BLaER1 treated with 17β-estradiol and CSF1 and Interleukin-3, amounts not matched to agents 10 nM and 100 nM (cell line): ENCODE results near the gene MECR.
A peak's percentile ranks its signal among the peaks of the same experiment; 100 is the strongest.

Experiments used
- H3K27ac ChIP-seq, 11 experiments: shearing (Covaris generic); formaldehyde crosslinking; 2 replicates each; pipeline ENCODE4 v1.8.1; 2022
- H3K27me3 ChIP-seq, 11 experiments: shearing (Covaris generic); formaldehyde crosslinking; 2 replicates each; pipeline ENCODE4 v1.8.1; 2022
- H3K36me3 ChIP-seq, 11 experiments: shearing (Covaris generic); formaldehyde crosslinking; 2 replicates each; pipeline ENCODE4 v1.8.1; 2022
- H3K4me1 ChIP-seq, 10 experiments: shearing (Covaris generic); formaldehyde crosslinking; 2 replicates each; pipeline ENCODE4 v1.8.1; 2022
- H3K4me2 ChIP-seq, 11 experiments: shearing (Covaris generic); formaldehyde crosslinking; 2 replicates each; pipeline ENCODE4 v1.8.1; 2022
- H3K4me3 ChIP-seq, 10 experiments: shearing (Covaris generic); formaldehyde crosslinking; 2 replicates each; pipeline ENCODE4 v1.8.1; 2022
- H3K9ac ChIP-seq, 11 experiments: shearing (Covaris generic); formaldehyde crosslinking; 2 replicates each; pipeline ENCODE4 v1.8.1; 2022
- H3K9me3 ChIP-seq, 11 experiments: shearing (Covaris generic); formaldehyde crosslinking; replicated peaks in 1 of 11; 2 replicates each; pipeline ENCODE4 v1.8.1; 2022
- H4K20me1 ChIP-seq, 11 experiments: shearing (Covaris generic); formaldehyde crosslinking; 2 replicates each; pipeline ENCODE4 v1.8.1; 2022
- Cebpa-rat ChIP-seq, 11 experiments: shearing (Covaris generic); IDR thresholded peaks; 2 replicates each; pipeline ENCODE4 v1.8.1; 2022

MECR gene

DNA sequence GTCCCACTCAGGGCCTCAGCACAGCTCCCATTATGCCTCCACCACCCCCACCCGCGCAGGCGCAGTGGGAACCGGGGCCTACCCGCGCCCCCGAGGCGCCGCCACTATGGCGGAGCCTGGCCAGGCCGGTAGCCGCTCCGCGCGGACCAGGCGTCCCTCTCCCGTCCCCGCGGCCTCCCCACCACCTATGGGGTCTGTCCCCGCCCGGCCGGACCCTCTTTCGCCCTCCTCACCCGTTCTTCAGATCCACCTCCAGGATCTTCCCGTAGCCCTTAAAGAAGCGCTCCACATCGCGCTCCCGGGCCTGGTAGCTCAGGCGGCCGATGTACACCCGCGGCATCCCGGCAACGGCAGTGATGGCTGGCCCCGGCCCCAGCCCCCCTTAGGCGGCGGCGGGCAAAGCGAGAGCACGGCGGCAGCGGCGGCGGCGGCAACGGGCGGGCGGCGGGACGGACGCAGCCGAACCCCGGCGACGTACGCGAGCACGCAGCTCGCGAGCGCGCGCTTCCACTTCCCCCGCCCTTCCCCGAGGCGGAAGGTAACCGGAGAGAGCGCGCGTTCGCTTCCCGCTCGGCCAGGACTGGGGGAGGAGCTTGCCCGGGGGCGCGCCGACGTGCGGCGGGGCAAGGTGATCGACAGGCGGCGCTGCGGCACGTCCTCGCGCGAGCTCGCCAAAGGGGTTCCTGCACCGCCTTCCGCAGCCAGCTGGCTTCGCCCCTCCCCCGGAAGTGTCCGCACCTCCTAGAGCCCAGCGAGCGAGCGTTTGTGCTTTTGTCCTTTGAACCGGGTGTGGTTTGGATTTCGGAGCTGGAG, 49.1 kb downstream of the MECR start, which contains the start of gene SRSF4:
TSS of gene SRSF4 (minus strand) at position 488 of the 813 bp plus-strand sequence. CDS start at position 340, 148 bp downstream.
- Histone ChIP-seq H3K9me3 (no peaks in the 10 kb centered on the region), H3K36me3 (peaks cover 11 to 35% (median 29%) of the 10 kb centered on the region in 11 experiments), H3K4me3 (peak within 1 kb of the TSS; percentile 87 to 96 (median 90)), H3K27me3 (no peaks in the 10 kb centered on the region), H3K4me1 (peaks cover 39 to 55% (median 50%) of the 10 kb centered on the region in 10 experiments), H3K4me2 (peak within 1 kb of the TSS; percentile 88 to 96 (median 92)), H4K20me1 (peaks cover 46 to 48% (median 46%) of the 10 kb centered on the region in 11 experiments), H3K27ac (peak within 1 kb of the TSS; percentile 98 to 100 (median 100)), H3K9ac (peak within 1 kb of the TSS; percentile 98 to 100 (median 100))
- no peak for TF ChIP-seq Cebpa-rat (IDR thresholded peaks at IDR 0.05)

DNA sequence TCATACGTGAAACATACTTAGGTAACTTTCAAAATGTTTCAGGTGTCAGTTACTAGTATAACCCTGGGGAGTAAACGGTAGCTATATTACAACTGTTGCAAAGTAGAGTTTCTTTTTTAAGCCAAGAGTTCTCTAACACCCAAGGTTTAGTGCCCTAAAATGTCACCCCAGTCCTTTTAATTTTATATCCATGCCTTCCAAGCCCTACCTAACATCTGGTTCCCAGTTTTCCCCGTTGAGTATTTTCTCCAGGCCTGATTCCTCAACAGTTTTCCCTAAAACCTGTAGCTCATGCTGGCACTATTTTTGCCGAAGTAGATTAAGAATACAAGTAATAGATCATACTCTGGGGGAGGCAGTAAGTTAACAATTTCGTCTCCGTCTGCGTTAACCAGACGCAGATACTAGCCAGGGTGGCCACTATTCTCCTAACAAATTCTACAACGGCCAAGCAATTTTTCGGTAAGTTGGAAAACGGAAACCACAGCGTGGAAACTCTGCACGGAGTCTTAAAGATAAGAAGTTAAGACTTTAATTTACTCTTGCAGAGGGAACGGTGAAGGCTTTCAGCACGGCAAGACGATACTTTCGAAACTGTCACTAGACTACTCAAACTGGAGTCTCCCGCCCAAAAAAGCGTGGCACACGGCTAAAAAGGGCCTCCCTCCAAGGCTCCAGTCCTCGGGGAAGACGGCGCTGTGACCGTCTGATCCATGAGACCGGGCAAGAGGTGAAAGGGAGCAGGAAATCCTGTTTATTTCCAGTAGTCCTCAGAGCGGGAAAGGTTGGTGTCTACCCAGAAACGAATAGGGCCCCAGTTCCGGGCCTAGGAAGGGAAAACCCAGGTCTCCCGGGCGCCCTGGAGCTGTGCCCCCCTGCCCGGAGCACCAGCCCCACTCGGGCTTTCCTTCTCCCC, 50.0 kb downstream of the MECR start:
- peak overlapping the region; percentile 98 to 100 (median 100) for H3K27ac ChIP-seq
- H4K20me1 ChIP-seq, result peaks cover 54 to 57% (median 55%) of the 10 kb centered on the region in 11 experiments
- peak overlapping the region; percentile 87 to 96 (median 90) for H3K4me3 ChIP-seq
- H3K4me2 ChIP-seq, result peak overlapping the region; percentile 85 to 96 (median 92)
- no peaks in the 10 kb centered on the region for H3K27me3 ChIP-seq
- H3K9me3 ChIP-seq, result no peaks in the 10 kb centered on the region
- H3K4me1 ChIP-seq, result peaks cover 39 to 60% (median 53%) of the 10 kb centered on the region in 10 experiments
- TF ChIP-seq Cebpa-rat (IDR thresholded peaks at IDR 0.05), result no peak
- H3K36me3 ChIP-seq, result peaks cover 11 to 43% (median 31%) of the 10 kb centered on the region in 11 experiments
- H3K9ac ChIP-seq, result peak overlapping the region; percentile 98 to 100 (median 100)

DNA sequence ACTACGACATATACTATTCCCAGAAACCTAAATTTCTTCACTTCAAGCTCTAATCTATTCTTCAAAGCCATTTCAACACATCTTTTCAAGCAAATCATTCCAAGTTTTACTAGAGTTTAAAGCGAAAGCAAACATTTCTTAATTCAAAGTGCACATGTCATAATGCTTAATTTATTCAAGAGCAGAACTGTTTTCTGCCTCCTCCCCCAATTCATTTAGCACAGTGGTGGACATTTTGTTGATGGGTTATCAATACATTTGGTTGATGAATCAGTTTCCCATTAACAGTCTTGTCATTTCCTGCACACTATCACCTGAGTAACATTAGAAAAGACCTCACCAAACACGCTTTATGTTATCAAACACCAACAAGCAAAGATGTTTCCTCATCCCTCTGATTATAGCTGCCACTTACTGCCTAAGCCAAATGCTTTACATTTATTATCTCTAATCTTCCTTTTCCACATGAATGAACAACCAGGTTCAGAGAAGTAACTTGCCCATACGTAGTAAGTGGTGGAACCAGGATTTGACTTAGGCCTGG, 51.0 kb downstream of the MECR start:
- Histone ChIP-seq H3K9me3 (no peaks in the 10 kb centered on the region), H3K9ac (peak overlapping the region; percentile 98 to 100 (median 100)), H3K4me3 (peak overlapping the region; percentile 87 to 96 (median 90)), H3K27ac (peak overlapping the region in 9 of 11 experiments; percentile 98 to 100 (median 99); a peak in 12 of 22 replicates), H4K20me1 (peaks cover 63 to 67% (median 66%) of the 10 kb centered on the region in 11 experiments), H3K36me3 (peaks cover 11 to 53% (median 37%) of the 10 kb centered on the region in 11 experiments), H3K4me2 (peak overlapping the region; percentile 85 to 96 (median 92)), H3K27me3 (no peaks in the 10 kb centered on the region), H3K4me1 (peaks cover 39 to 64% (median 53%) of the 10 kb centered on the region in 10 experiments)
- no peak for TF ChIP-seq Cebpa-rat (IDR thresholded peaks at IDR 0.05)

DNA sequence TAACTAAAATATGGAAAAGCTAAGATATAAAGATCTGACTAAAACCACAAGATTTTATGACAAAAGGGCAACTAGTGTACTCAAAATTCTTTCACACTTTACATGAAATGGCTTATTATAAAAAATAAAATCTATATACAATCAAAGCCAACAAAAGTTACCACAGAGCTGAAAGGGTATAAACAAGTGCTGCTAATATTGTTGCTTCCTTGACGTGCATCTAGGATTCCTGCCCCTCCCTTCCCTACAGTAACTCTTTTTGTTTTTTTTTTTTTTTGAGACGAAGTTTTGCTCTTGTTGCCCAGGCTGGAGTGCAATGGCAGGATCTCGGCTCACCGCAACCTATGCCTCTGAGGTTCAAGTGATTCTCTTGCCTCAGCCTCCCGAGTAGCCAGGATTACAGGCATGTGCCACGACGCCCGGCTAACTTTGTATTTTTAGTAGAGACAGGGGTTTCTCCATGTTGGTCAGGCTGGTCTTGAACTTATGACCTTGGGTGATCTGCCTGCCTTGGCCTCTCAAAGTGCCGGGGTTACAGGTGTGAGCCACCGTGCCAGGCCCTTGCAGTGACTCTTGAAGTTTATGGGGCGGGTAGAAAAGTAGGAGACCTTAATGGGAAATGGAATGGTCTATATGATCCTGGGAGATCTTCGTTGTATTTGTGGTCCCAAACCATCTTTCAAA, 53.6 kb downstream of the MECR start:
- Histone ChIP-seq H3K9ac (peak overlapping the region in 3 of 11 experiments; percentile 12 to 55 (median 15); a peak in 3 of 22 replicates), H3K9me3 (no peaks in the 10 kb centered on the region), H3K27ac (peak overlapping the region in 2 of 11 experiments; percentile 10 to 36; a peak in 3 of 22 replicates), H3K4me3 (no peak overlapping the region), H3K36me3 (peaks cover 11 to 79% (median 59%) of the 10 kb centered on the region in 11 experiments), H3K27me3 (no peaks in the 10 kb centered on the region), H3K4me1 (peaks cover 38 to 67% (median 49%) of the 10 kb centered on the region in 10 experiments), H3K4me2 (peak overlapping the region; percentile 22 to 96 (median 91); a peak in 19 of 22 replicates), H4K20me1 (peaks cover 89 to 93% (median 91%) of the 10 kb centered on the region in 11 experiments)
- TF ChIP-seq Cebpa-rat (IDR thresholded peaks at IDR 0.05), result no peak

DNA sequence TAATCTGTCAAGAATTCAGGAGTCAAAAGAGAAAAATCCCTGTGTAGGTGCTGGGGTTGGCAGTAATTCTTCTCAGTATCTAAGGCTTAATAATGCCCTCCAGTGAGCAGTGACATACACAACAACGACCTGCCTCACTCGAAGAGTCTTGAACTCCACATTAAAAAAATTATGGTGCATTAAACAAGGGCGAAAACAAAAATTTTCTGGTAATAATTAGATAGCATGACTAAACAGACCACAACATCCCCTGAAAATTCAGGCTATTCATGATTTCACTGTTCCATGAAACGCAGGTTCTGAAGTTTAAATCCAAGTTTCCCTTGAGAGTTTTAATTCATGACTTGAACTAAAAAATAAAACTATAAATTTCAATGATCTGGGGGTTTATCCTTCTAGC, 54.2 kb downstream of the MECR start:
- Histone ChIP-seq H3K4me3 (no peak overlapping the region), H3K27ac (no peak overlapping the region), H4K20me1 (peaks cover 95 to 99% (median 97%) of the 10 kb centered on the region in 11 experiments)

DNA sequence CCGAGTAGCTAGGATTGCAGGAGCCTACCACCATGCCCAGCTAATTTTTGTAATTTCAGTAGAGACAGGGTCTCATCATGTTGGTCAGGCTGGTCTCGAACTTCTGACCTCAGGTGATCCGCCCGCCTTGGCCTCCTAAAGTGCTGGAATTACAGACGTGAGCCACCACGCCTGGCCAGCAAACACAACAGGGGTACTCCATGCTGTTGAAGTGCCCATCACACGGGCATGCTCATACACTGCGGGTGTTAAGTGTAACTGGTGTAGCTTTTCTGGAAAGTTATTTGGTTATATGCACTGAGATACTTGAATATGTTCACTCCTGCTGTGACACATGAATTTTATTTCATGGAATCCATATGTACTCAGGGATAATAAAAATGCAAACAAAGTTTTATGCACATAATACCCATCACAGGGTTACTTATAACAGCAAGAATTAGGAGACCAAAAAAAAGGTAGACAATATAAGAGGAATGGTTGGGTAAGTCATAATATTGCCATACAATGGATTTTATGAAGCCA, 58.3 kb downstream of the MECR start:
- Histone ChIP-seq H3K4me1 (peaks cover 53 to 80% (median 63%) of the 10 kb centered on the region in 10 experiments), H3K9me3 (no peaks in the 10 kb centered on the region), H3K27ac (no peak overlapping the region), H3K36me3 (peaks cover 20 to 88% (median 67%) of the 10 kb centered on the region in 11 experiments), H4K20me1 (peaks cover 99 to 100% (median 100%) of the 10 kb centered on the region in 11 experiments), H3K9ac (no peak overlapping the region; a peak in 2 of 22 replicates), H3K4me3 (no peak overlapping the region), H3K4me2 (peak overlapping the region; percentile 46 to 90 (median 71)), H3K27me3 (no peaks in the 10 kb centered on the region)
- TF ChIP-seq Cebpa-rat (IDR thresholded peaks at IDR 0.05), result no peak

More for the DNA sequence above, 54.2 kb downstream of the MECR start:
- Histone ChIP-seq H3K27me3 (no peaks in the 10 kb centered on the region), H3K36me3 (peaks cover 11 to 81% (median 60%) of the 10 kb centered on the region in 11 experiments), H3K4me1 (peaks cover 43 to 73% (median 54%) of the 10 kb centered on the region in 10 experiments), H3K4me2 (peak overlapping the region in 5 of 11 experiments; percentile 52 to 94 (median 92); a peak in 10 of 22 replicates), H3K9me3 (no peaks in the 10 kb centered on the region), H3K9ac (peak overlapping the region in 2 of 11 experiments; percentile 12 to 55; a peak in 1 of 22 replicates)
- TF ChIP-seq Cebpa-rat (IDR thresholded peaks at IDR 0.05), result no peak

DNA sequence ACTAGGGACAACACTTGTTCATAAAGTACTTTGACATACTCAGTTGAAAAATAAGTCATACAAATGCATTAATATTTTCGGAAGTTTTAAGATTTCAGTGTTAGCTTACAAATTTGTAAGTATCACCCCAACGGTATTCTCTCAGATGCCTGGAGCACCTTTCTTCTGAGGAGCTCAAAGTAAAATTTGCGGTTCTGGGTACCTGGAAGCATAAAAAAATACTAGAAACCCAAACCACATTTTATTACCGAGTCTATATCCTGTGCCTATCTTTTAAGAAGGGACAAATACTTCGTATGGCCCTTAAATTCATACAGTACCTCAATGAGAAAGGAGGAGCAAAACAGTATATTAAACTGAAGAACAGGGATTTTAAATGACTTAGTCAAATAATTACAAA, 59.2 kb downstream of the MECR start:
- H3K9me3 ChIP-seq, result no peaks in the 10 kb centered on the region
- H4K20me1 ChIP-seq, result peaks cover 99 to 100% (median 100%) of the 10 kb centered on the region in 11 experiments
- peak overlapping the region in 5 of 11 experiments; percentile 1 to 42 (median 11); a peak in 4 of 22 replicates for H3K9ac ChIP-seq
- peak overlapping the region in 4 of 11 experiments; percentile 2 to 43 (median 16); a peak in 3 of 22 replicates for H3K27ac ChIP-seq
- no peak overlapping the region; a peak in 1 of 20 replicates for H3K4me3 ChIP-seq
- H3K36me3 ChIP-seq, result peaks cover 28 to 88% (median 70%) of the 10 kb centered on the region in 11 experiments
- TF ChIP-seq Cebpa-rat (IDR thresholded peaks at IDR 0.05), result no peak
- H3K4me1 ChIP-seq, result peaks cover 48 to 78% (median 63%) of the 10 kb centered on the region in 10 experiments
- H3K4me2 ChIP-seq, result peak overlapping the region; percentile 53 to 90 (median 71)
- no peaks in the 10 kb centered on the region for H3K27me3 ChIP-seq
